H54 (cell line): ENCODE data around the gene CTNNBL1.

ENCODE experiments used
- DNase-seq: peaks from one replicate; pipeline ENCODE4 v3.0.0; 2011; ENCODE audit warnings: low spot score, mixed read lengths; ENCODE audit not compliant: insufficient read length
- FAIRE-seq: peaks from 3 replicates; lab custom pipeline; 2011; peaks lifted over from hg19 to GRCh38; lab: Jason Lieb, UNC
- POLR2A ChIP-seq: IDR thresholded peaks from 2 replicates; pipeline ENCODE4 v1.6.1; 2011; ENCODE audit warnings: low read depth, mild to moderate bottlenecking, low read length

CTNNBL1 gene

GRCh38 chr20:37833221-37833896 lies 139.5 kb downstream of the CTNNBL1 start:
- no peak for TF ChIP-seq POLR2A
- FAIRE-seq = no peak

DNA sequence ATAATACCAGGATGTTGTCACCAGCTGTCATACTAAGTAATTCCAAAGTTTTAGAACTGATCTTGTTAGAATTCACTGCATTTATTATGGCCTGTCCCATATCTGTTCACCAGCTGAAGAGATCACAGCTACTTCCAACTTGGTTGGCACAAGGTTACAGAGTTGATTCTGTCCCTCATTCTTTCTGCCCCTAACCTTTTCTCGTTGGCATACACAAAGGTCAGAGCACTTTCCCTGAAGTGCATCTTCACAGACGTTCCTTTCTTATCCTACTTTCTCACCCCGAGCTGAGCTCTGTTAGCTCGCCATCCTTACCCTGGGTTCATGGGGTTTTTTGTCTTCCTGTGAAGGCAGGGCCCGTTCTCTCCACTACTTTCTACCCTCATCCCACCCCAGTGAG lies 143.1 kb downstream of the CTNNBL1 start:
- DNase-seq (no peak), FAIRE-seq (no peak)
- TF ChIP-seq POLR2A = no peak

More at GRCh38 chr20:37833221-37833896, 139.5 kb downstream of the CTNNBL1 start:
- DNase-seq = no peak

DNA sequence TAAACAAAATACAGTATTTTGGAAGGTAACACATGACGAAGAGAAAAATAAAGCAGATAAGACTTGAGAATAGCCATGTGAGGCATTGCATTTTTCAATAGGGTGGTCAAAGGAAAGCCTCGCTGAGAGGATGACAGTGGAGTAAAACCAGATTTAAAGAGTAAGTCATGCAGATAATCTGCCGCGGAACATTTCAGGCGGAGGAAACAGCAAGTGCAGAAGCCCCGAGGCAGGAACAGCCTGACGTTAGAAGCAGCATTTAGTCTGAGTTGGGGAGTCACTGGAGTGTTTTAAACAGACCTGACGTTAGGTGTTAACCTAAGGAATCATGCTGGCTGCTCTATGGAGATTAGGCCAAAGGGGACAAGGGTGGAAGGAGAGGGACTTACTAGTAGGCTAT lies 144.1 kb downstream of the CTNNBL1 start:
- FAIRE-seq (no peak), DNase-seq (no peak)
- no peak for TF ChIP-seq POLR2A

DNA sequence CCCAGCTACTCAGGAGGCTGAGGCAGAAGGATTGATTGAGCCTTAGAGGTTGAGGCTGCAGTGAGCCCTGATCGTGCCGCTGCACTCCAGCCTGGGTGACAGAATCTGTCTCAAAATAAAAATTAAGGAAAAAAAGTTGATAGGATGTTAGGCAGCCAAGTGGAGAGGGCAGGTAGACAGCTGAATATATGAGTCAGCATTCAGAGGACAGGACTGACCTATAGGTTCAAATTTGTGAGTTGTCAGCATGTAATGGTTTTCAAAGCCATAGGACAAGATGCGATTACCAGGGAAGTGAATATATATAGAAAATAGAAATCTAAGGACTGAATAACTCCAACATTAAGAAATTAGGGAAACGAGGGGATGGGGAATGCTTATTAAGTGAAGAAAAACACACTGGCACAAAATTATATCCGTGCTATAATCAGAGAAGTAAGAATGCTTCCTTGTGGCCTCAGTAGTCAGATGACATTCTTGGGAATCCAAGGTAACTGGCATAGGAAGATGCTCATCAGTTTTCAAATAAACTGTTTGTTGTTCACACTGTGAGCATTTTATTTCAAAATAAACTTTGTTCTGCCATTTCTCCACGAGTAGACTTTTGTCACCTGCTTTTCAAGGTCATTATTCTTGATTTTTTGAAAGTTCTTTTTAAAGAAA lies 145.1 kb downstream of the CTNNBL1 start:
- DNase-seq (no peak), FAIRE-seq (no peak)
- TF ChIP-seq POLR2A = no peak

DNA sequence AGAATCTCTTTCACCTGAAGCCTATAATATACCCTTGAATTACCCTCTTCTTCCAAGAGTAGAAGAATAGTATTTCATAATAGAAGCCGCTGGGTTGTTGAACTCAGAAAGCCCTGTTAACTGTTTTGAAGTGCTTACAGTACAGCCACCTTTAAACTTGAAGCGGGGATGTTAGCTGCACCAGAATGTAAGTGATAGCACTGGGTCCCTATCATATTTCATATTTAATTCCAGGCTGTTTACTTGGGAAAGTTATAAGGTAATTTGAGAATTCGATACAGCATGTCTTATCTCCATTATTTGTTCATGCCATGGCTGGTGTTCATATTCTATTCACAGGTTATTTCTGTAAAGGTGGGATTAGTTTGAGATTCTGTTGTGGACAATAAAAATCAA lies 145.6 kb downstream of the CTNNBL1 start:
- FAIRE-seq = no peak
- TF ChIP-seq POLR2A = no peak
- no peak for DNase-seq

DNA sequence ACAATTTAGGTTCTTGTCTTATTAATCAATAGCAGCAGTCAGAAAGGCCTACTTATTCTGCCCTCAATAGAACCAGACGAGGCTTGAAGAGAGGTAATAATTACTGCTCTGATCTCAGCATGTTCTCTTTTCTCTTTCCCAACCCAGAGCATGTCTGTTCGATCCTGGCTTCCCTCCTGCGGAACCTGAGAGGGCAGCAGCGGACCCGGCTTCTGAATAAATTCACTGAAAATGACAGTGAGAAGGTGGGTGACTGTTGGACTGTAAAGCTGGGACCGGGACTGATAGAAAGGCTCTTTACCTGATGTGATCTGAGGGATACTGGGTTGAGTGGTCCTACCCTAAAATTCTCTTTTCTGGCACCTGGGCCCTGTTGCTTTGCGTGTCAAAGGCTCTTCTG lies 146.1 kb downstream of the CTNNBL1 start:
- TF ChIP-seq POLR2A = no peak
- no peak for FAIRE-seq

DNA sequence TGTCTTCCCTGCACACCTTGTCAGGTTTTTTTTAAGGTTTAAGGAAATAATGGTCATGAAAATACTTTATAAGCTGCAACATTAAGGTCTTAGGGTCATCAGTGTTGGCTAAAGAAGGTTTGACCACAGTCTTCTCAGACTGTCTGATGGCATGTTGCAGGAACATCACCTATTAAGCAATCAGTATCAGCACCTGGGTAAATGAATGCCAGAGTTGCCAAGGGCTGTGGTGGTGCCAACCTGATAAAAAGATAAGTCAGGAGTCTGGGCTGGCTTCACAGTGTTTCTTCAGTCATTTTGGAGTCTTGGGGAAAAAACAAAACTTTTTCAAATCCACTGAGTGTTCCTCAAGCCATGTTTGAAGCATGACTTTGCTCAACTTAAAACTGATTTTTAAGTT lies 147.6 kb downstream of the CTNNBL1 start:
- no peak for DNase-seq
- no peak for FAIRE-seq
- no peak for TF ChIP-seq POLR2A

More for the DNA sequence above, 146.1 kb downstream of the CTNNBL1 start:
- DNase-seq = no peak

DNA sequence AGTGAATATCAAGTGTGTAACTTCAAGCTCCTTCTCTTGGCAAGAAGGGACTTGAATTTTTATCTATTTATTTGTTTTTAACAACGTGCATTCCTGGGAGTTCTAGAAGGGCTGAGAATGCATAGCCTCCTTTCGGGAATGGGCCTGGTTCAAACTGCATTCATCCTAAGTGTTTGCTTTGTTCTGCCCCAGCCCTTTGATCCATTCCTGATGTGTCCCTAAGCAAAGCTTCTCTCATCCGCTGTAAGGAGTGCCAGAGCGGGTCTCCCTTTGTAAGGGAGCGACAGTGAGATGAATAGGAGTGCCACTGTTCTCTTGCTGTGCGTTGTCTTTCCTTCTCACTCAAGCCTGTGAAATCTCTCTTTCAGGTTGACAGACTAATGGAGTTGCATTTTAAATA lies 148.1 kb downstream of the CTNNBL1 start:
- no peak for FAIRE-seq
- DNase-seq = no peak
- TF ChIP-seq POLR2A = no peak

- no peak for DNase-seq
- no peak for TF ChIP-seq POLR2A
- no peak for FAIRE-seq
These were observed 151.4 kb downstream of the CTNNBL1 start for GRCh38 chr20:37845241-37845681.

DNA sequence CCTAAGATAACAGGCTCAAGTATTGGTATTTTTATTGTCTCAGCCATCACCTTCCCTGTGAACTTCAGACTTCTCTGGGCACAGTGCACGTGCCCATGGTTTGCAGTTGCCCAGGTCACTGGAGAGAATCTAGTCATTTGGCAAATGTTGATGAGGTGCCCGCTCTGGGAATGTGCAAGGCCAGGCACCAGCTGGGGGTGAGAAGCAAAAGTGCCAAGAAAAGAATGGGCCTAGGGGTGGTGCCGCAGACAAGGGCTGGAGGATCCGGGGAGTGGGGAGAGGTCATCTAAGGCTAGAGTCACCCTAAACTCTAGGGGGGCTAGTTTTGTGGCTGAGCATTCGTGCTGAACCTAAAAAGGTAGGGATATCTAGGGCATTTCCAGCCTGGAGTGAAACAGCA lies 152.0 kb downstream of the CTNNBL1 start:
- TF ChIP-seq POLR2A = no peak
- FAIRE-seq (no peak), DNase-seq (no peak)

DNA sequence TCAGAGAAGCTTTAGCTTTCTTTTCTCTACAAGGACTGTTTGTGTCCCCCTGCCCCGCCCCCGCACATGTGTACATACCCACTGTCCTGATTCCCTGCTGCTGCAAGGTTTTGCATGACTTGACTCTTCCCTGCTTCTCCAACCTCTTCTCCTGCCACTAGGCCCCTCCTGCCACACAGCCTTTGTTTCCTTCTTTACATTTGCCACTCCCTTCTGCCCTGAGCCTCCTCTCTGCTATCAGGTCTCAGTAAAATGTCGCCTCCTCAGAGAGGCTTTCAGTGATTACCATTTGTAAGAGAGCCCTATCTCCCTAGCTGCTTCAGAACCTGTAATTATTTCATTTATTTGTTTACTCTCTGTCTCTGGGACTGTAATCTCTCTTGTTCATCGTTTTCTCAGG lies 152.7 kb downstream of the CTNNBL1 start:
- no peak for FAIRE-seq
- no peak for DNase-seq

GRCh38 chr20:37848706-37849105 lies 154.9 kb downstream of the CTNNBL1 start:
- no peak for TF ChIP-seq POLR2A
- DNase-seq (no peak), FAIRE-seq (no peak)

More for the DNA sequence above, 152.7 kb downstream of the CTNNBL1 start:
- TF ChIP-seq POLR2A = no peak

DNA sequence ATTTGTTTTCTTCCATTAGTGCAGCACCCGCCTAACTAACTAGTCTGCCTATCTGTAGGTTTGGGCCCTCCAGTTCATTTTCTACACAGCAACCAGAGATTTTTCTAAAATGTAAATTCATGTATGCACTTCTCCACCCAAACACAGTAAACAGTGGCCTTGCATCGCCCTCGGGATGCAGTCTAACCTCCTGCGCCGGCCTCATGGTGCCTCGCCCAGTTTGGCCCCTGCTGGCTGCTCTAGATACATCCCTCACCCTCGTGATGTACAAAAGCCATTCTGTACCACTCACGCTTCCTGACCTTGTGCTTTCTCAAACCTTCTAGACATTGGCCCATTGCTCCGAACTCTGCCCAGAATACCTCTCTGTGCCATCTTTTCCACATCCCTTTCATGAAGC lies 155.3 kb downstream of the CTNNBL1 start:
- DNase-seq (no peak), FAIRE-seq (no peak)
- TF ChIP-seq POLR2A = no peak

DNA sequence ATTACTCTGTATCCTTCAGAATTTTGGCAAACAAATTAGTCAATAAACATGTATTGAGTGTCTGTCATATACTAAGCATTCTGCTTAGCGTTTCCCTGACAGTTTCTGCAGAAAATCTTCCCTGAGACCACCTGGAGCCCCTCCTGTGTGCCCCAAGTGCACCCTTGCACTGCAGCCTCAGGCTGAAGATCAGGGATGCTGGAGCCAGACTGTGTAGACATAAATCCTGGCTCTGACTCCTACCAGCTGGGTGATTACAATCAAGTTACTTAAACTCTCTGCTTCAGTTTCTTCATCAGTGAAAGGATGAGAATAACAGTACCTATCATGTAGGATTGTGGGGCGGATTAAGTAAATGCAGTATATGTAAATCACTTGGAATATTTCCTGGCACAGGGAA lies 155.7 kb downstream of the CTNNBL1 start:
- no peak for DNase-seq
- no peak for TF ChIP-seq POLR2A
- no peak for FAIRE-seq

- TF ChIP-seq POLR2A = no peak
- no peak for FAIRE-seq
- no peak for DNase-seq
These were observed 156.3 kb downstream of the CTNNBL1 start for GRCh38 chr20:37850036-37850592.
